ENCODE measurements around the gene RHOG. TPM values are rescaled to one million over a fixed set of nuclear protein-coding genes. Genes with fewer than 3 reads are reported as not detected.

Gene RHOG
- total and polyA plus RNA-seq, 11 donors, result 17.9 to 69.1 (median 30.1) TPM

- Histone ChIP-seq H3K27ac (peak overlapping the region in 9 of 12 donors; percentile 90 to 99 (median 97)), H3K9me3 (no peaks in the 10 kb centered on the region), H3K27me3 (no peaks in the 10 kb centered on the region), H3K36me3 (no peaks in the 10 kb centered on the region), H3K4me3 (peak overlapping the region in 5 of 12 donors; percentile 72 to 98 (median 88)), H3K4me1 (peaks cover 1 to 55% (median 34%) of the 10 kb centered on the region in 12 donors)
- peak in 3 of 5 donors; percentile 24 to 59 (median 47) for DNase-seq
- peak in 2 of 4 donors; percentile 8 to 10 for ATAC-seq
- intact Hi-C loops (cut with DNase I), result loop anchor here in 6 of 10 donors (1.0 to 10.0 kb wide), 4 partner anchors 41 to 219 kb away; no protein-coding TSS in a partner anchor
- WGBS, 4 donors, result 73 to 78% (median 75%) methylated on average over 11 of the region's 11 CpGs
- no peak for TF ChIP-seq POLR2A (IDR thresholded peaks at IDR 0.05)
- TF ChIP-seq CTCF (IDR thresholded peaks at IDR 0.05), result no peak
Observed at GRCh38 chr11:3853899-3854659, 13.3 kb upstream of the RHOG start.

- Histone ChIP-seq H3K36me3 (no peaks in the 10 kb centered on the region), H3K27me3 (no peaks in the 10 kb centered on the region), H3K4me1 (peaks cover 0 to 49% (median 28%) of the 10 kb centered on the region in 12 donors), H3K27ac (peak overlapping the region in 1 of 12 donors; percentile 99), H3K4me3 (no peak overlapping the region), H3K9me3 (no peaks in the 10 kb centered on the region)
- intact Hi-C loops (cut with DNase I), result loop anchor here in 2 of 10 donors (10.0 kb wide), 1 partner anchor 91 kb away; no protein-coding TSS in a partner anchor
- TF ChIP-seq POLR2A (IDR thresholded peaks at IDR 0.05) (no peak), CTCF (IDR thresholded peaks at IDR 0.05) (no peak)
- DNase-seq (no peak), ATAC-seq (no peak)
- WGBS, 4 donors, result 97 to 100% (median 99%) methylated on average over 1 of the region's 1 CpG
Observed at GRCh38 chr11:3853545-3853842, 12.7 kb upstream of the RHOG start.

- 62 to 69% (median 66%) methylated on average over 10 of the region's 10 CpGs for WGBS, 4 donors
- Histone ChIP-seq H3K4me1 (peaks cover 0 to 17% (median under 1%) of the 10 kb centered on the region in 12 donors), H3K27me3 (no peaks in the 10 kb centered on the region), H3K9me3 (no peaks in the 10 kb centered on the region), H3K27ac (no peak overlapping the region), H3K36me3 (no peaks in the 10 kb centered on the region), H3K4me3 (no peak overlapping the region)
- ATAC-seq, result peak in 3 of 4 donors; percentile 62 to 72 (median 70)
- TF ChIP-seq CTCF (IDR thresholded peaks at IDR 0.05), result peak; percentile 40 to 79 (median 71)
- no peak for TF ChIP-seq POLR2A (IDR thresholded peaks at IDR 0.05)
- no peak for DNase-seq
- intact Hi-C loops (cut with DNase I), result loop anchor here in 6 of 10 donors (1.0 to 10.0 kb wide), 2 partner anchors 223 to 395 kb away; no protein-coding TSS in a partner anchor
Observed at GRCh38 chr11:3849297-3849874, 8.6 kb upstream of the RHOG start.

- intact Hi-C loops (cut with DNase I), result loop anchor here in 1 of 10 donors (10.0 kb wide), 1 partner anchor 391 kb away; no protein-coding TSS in a partner anchor
- Histone ChIP-seq H3K4me1 (peaks cover 0 to 10% (median 2%) of the 10 kb centered on the region in 12 donors), H3K36me3 (no peaks in the 10 kb centered on the region), H3K27ac (no peak overlapping the region), H3K27me3 (no peaks in the 10 kb centered on the region), H3K9me3 (no peaks in the 10 kb centered on the region), H3K4me3 (no peak overlapping the region)
- WGBS, 4 donors, result 88 to 94% (median 92%) methylated on average over 3 of the region's 3 CpGs
- TF ChIP-seq CTCF (IDR thresholded peaks at IDR 0.05) (no peak), POLR2A (IDR thresholded peaks at IDR 0.05) (no peak)
- DNase-seq (no peak), ATAC-seq (no peak)
Observed at GRCh38 chr11:3845670-3846069, 4.9 kb upstream of the RHOG start.

Measured in heart left ventricle (tissue), 16 donors.